Trophoblast cell (in vitro differentiated cells and primary cell): ENCODE measurements around the gene POLR3B.
"Not testable (repeated sequence)": the region's sequence is repeated elsewhere in the genome, so short reads cannot be mapped to it uniquely, and the experiment has no call there.

Source experiments
- DNase-seq, 2 donors: peaks; one replicate each; pipeline ENCODE4 v3.0.0-alpha.2; 2016
- H2AFZ ChIP-seq: 2 replicates; pipeline ENCODE4 v1.6.1; 2013; ENCODE audit warnings: low read length, moderate library complexity, mild to moderate bottlenecking; ENCODE audit not compliant: insufficient read depth, poor library complexity
- H2AK5ac ChIP-seq: 2 replicates; pipeline ENCODE4 v1.6.1; 2013; ENCODE audit warnings: mild to moderate bottlenecking, low read length
- H2BK120ac ChIP-seq: 2 replicates; pipeline ENCODE4 v1.6.1; 2013; ENCODE audit warnings: low read length, mild to moderate bottlenecking, moderate library complexity; ENCODE audit not compliant: insufficient read depth, poor library complexity
- H2BK12ac ChIP-seq: 2 replicates; pipeline ENCODE4 v1.6.1; 2013; ENCODE audit warnings: mild to moderate bottlenecking, low read length, moderate library complexity
- H2BK5ac ChIP-seq: 2 replicates; pipeline ENCODE4 v1.6.1; 2013; ENCODE audit warnings: low read length, low read depth, moderate library complexity, mild to moderate bottlenecking; ENCODE audit not compliant: poor library complexity
- H3K14ac ChIP-seq: 2 replicates; pipeline ENCODE4 v1.6.1; 2013; ENCODE audit warnings: mild to moderate bottlenecking, low read length
- H3K18ac ChIP-seq: 2 replicates; pipeline ENCODE4 v1.6.1; 2013; ENCODE audit warnings: mild to moderate bottlenecking, low read length
- H3K23ac ChIP-seq: 2 replicates; pipeline ENCODE4 v1.6.1; 2013; ENCODE audit warnings: low read length
- H3K27ac ChIP-seq: 2 replicates; pipeline ENCODE4 v1.5.1; 2013; ENCODE audit warnings: low read depth, mild to moderate bottlenecking, inconsistent platforms, low read length, moderate library complexity
- H3K27me3 ChIP-seq: 2 replicates; pipeline ENCODE4 v1.6.1; 2013; ENCODE audit warnings: inconsistent platforms, mild to moderate bottlenecking, low read length, moderate library complexity; ENCODE audit not compliant: insufficient read depth
- H3K36me3 ChIP-seq, 2 experiments: 1 replicate in 1 of 2; 2 replicates in 1 of 2; pipeline ENCODE4 v1.6.1; 2013; ENCODE audit warnings: low read length in 2 of 2, mild to moderate bottlenecking in 2 of 2, moderate library complexity in 1 of 2; ENCODE audit not compliant: insufficient read depth in 2 of 2, control insufficient read depth in 1 of 2
- H3K4ac ChIP-seq: 2 replicates; pipeline ENCODE4 v1.6.1; 2013; ENCODE audit warnings: low read depth, mild to moderate bottlenecking, low read length, moderate library complexity
- H3K4me1 ChIP-seq, 2 experiments: 1 replicate in 1 of 2; 2 replicates in 1 of 2; pipeline ENCODE4 v1.6.1; 2013; ENCODE audit warnings: low read length in 2 of 2, mild to moderate bottlenecking in 2 of 2, moderate library complexity in 1 of 2; ENCODE audit not compliant: insufficient read depth in 2 of 2, control insufficient read depth in 1 of 2
- H3K4me2 ChIP-seq: 2 replicates; pipeline ENCODE4 v1.6.1; 2013; ENCODE audit warnings: inconsistent platforms, mild to moderate bottlenecking, low read length, moderate library complexity
- H3K4me3 ChIP-seq: 2 replicates; pipeline ENCODE4 v1.5.1; 2013; ENCODE audit warnings: mild to moderate bottlenecking, low read depth, low read length, inconsistent platforms
- H3K79me1 ChIP-seq: one replicate; pipeline ENCODE4 v1.6.1; 2013; ENCODE audit warnings: low read length
- H3K79me2 ChIP-seq: 2 replicates; pipeline ENCODE4 v1.6.1; 2013; ENCODE audit warnings: low read length, mild to moderate bottlenecking; ENCODE audit not compliant: control insufficient read depth, insufficient read depth, poor library complexity
- H3K9ac ChIP-seq: 2 replicates; pipeline ENCODE4 v1.6.1; 2013; ENCODE audit warnings: mild to moderate bottlenecking, low read length
- H3K9me3 ChIP-seq: 2 replicates; pipeline ENCODE4 v1.6.1; 2013; ENCODE audit warnings: low read depth, mild to moderate bottlenecking, control low read depth, inconsistent platforms, low read length; ENCODE audit not compliant: insufficient read depth
- H4K12ac ChIP-seq: 2 replicates; pipeline ENCODE4 v1.6.1; 2013; ENCODE audit warnings: low read depth, mild to moderate bottlenecking, low read length, moderate library complexity
- H4K8ac ChIP-seq: 2 replicates; pipeline ENCODE4 v1.6.1; 2013; ENCODE audit warnings: low read depth, mild to moderate bottlenecking, low read length, moderate library complexity
- H4K91ac ChIP-seq: one replicate; pipeline ENCODE4 v1.6.1; 2013; ENCODE audit warnings: low read depth, mild to moderate bottlenecking, low read length, moderate library complexity
- WGBS: extraction: QIAGEN DNeasy Blood & Tissue Kit; methylation state at CpG from one replicate; pipeline ENCODE4 v1.1.7; 2013; ENCODE audit warnings: missing lambda C conversion rate; ENCODE audit not compliant: insufficient read length, insufficient coverage; ENCODE audit errors: extremely low coverage; 5-methylcytosine and 5-hydroxymethylcytosine counted together

Gene POLR3B

DNA sequence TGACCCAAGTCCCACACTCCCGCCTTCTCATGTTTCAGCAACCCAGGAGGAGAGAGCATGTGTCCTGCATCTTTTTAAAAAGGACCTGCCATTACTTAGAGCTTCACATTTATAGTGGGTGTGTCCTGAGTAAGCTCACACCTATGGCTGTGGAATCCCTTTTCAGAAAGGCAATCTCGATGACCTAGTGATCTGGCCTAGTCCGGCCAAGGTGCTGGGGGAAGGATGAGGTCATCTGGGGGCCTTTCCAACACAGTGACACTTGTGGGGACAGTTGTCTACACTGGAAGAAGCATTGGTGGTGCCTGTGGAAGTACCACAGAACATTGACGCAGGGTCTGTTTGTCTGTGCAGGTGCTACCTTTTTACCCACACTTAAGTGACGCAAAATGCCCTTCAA lies 46.9 kb upstream of the POLR3B start:
- no peak overlapping the region for H3K9ac ChIP-seq
- WGBS: no CpG with 5 or more reads among the region's 5 CpGs
- no peaks in the 10 kb centered on the region for H3K79me2 ChIP-seq
- H2BK5ac ChIP-seq: no peak overlapping the region
- no peak for DNase-seq
- no peaks in the 10 kb centered on the region for H3K79me1 ChIP-seq
- H3K18ac ChIP-seq: no peak overlapping the region
- H3K4me2 ChIP-seq: no peak overlapping the region
- no peak overlapping the region for H2BK12ac ChIP-seq
- no peak overlapping the region for H2AFZ ChIP-seq
- H3K9me3 ChIP-seq: no peaks in the 10 kb centered on the region
- no peak overlapping the region for H3K14ac ChIP-seq
- H4K91ac ChIP-seq: no peak overlapping the region
- no peak overlapping the region for H3K4ac ChIP-seq
- no peaks in the 10 kb centered on the region for H3K36me3 ChIP-seq
- no peak overlapping the region for H3K4me3 ChIP-seq
- H4K12ac ChIP-seq: no peak overlapping the region
- H3K4me1 ChIP-seq: peaks cover 10 to 12% of the 10 kb centered on the region in 2 experiments
- H2AK5ac ChIP-seq: no peak overlapping the region
- no peak overlapping the region for H2BK120ac ChIP-seq
- no peak overlapping the region for H4K8ac ChIP-seq
- no peak overlapping the region for H3K23ac ChIP-seq
- H3K27ac ChIP-seq: no peak overlapping the region
- H3K27me3 ChIP-seq: no peaks in the 10 kb centered on the region

DNA sequence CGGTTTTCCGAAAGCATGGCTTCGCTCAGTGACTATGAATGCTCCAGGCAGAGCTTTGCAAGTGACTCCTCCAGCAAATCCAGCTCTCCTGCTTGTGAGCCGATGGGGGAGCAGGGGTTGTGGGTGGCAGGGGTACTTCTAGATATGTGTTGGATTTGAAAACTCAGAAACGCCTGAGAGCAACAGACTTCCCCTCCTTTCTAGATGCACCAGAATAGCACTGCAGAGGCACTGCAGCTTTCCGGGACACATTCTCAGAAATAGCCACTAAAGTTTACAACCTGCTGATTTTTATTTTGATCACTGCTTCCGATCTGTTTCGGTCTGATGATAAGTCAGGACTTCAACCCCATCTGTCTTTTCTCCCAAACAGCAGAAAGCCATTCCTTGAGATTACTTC lies 46.4 kb upstream of the POLR3B start:
- no peak overlapping the region for H3K23ac ChIP-seq
- no peak overlapping the region for H3K9ac ChIP-seq
- H2AK5ac ChIP-seq: no peak overlapping the region
- no peaks in the 10 kb centered on the region for H3K79me2 ChIP-seq
- no peak overlapping the region for H3K4me2 ChIP-seq
- no peak overlapping the region for H2BK120ac ChIP-seq
- no peaks in the 10 kb centered on the region for H3K36me3 ChIP-seq
- H4K91ac ChIP-seq: no peak overlapping the region
- no peak overlapping the region for H3K4me3 ChIP-seq
- no peak overlapping the region for H2AFZ ChIP-seq
- no CpG with 5 or more reads among the region's 8 CpGs for whole genome bisulfite sequencing
- H4K8ac ChIP-seq: no peak overlapping the region
- no peak overlapping the region for H3K27ac ChIP-seq
- DNase-seq: no peak
- H3K4me1 ChIP-seq: peaks cover 10 to 12% of the 10 kb centered on the region in 2 experiments
- no peak overlapping the region for H2BK5ac ChIP-seq
- H3K27me3 ChIP-seq: no peaks in the 10 kb centered on the region
- H3K14ac ChIP-seq: no peak overlapping the region
- H3K79me1 ChIP-seq: no peaks in the 10 kb centered on the region
- no peaks in the 10 kb centered on the region for H3K9me3 ChIP-seq
- H4K12ac ChIP-seq: no peak overlapping the region
- H3K18ac ChIP-seq: no peak overlapping the region
- no peak overlapping the region for H2BK12ac ChIP-seq
- H3K4ac ChIP-seq: no peak overlapping the region

DNA sequence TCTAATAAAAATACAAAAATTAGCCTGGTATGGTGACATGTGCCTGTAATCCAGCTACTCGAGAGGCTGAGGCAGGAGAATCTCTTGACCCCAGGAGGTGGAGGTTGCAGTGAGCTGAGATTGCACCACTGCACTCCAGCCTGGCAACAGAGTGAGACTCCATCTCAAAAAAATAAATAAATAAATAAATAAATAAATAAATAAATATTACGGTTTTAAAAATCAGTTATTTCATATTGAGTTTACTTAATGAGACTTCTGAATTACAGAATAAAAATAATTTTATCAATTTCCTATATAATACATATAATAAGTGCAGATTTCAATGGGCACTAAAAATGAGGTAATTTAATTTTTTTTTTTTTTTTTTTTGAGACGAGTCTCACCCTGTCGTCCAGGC lies 44.1 kb upstream of the POLR3B start:
- not testable (repeated sequence) for H3K79me1 ChIP-seq, H2AFZ ChIP-seq, H3K14ac ChIP-seq, H3K4me3 ChIP-seq, H3K4me2 ChIP-seq, H2AK5ac ChIP-seq, H3K4ac ChIP-seq, H2BK120ac ChIP-seq, H3K36me3 ChIP-seq, H3K27ac ChIP-seq, H3K18ac ChIP-seq, H3K9me3 ChIP-seq, H2BK5ac ChIP-seq, H3K23ac ChIP-seq, H3K79me2 ChIP-seq, H2BK12ac ChIP-seq, H4K12ac ChIP-seq, H4K8ac ChIP-seq, H3K27me3 ChIP-seq, H3K9ac ChIP-seq, DNase-seq, H4K91ac ChIP-seq
- WGBS: no CpG with 5 or more reads among the region's 4 CpGs
- peaks cover 10 to 12% of the 10 kb centered on the region in 2 experiments for H3K4me1 ChIP-seq

DNA sequence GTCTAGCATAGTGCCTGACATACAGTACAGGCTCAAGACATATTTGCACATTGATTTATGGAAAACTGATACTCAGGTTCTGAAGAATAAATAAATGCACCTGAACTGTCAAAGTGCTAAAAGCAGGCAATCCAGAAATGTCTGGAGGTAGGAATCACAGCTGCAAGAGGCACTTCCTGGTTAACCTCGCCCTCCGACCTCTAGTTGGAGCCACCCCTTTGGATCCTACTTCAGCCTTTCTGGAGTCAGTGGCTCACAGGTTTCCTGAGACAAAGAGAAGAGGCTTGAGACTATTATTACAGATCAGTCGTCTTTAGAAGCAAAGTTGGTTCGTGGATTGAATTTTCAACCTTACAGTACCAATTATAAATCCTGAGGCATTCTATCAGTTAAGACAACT lies 42.0 kb upstream of the POLR3B start:
- no peak for DNase-seq
- WGBS: no CpG with 5 or more reads among the region's 4 CpGs
- H3K79me2 ChIP-seq: no peaks in the 10 kb centered on the region

More for the DNA sequence above, 42.0 kb upstream of the POLR3B start:
- Histone ChIP-seq H3K18ac (no peak overlapping the region), H2AFZ (no peak overlapping the region), H3K14ac (no peak overlapping the region), H3K27me3 (no peaks in the 10 kb centered on the region), H3K79me1 (no peaks in the 10 kb centered on the region), H3K9me3 (no peaks in the 10 kb centered on the region), H3K36me3 (no peaks in the 10 kb centered on the region), H2BK5ac (no peak overlapping the region), H2BK120ac (no peak overlapping the region), H2BK12ac (no peak overlapping the region), H3K4me1 (no peaks in the 10 kb centered on the region), H4K91ac (no peak overlapping the region), H2AK5ac (no peak overlapping the region), H3K4me3 (no peak overlapping the region), H4K8ac (no peak overlapping the region), H3K4me2 (no peak overlapping the region), H4K12ac (no peak overlapping the region), H3K9ac (no peak overlapping the region), H3K4ac (no peak overlapping the region), H3K27ac (no peak overlapping the region), H3K23ac (no peak overlapping the region)
